ENCODE results near the gene RANBP1. TPM values are rescaled to one million over a fixed set of nuclear protein-coding genes. Genes with fewer than 3 reads are reported as not detected.

The RANBP1 gene
- total and polyA plus RNA-seq, 11 donors = 29.3 to 85.3 (median 41.5) TPM

DNA sequence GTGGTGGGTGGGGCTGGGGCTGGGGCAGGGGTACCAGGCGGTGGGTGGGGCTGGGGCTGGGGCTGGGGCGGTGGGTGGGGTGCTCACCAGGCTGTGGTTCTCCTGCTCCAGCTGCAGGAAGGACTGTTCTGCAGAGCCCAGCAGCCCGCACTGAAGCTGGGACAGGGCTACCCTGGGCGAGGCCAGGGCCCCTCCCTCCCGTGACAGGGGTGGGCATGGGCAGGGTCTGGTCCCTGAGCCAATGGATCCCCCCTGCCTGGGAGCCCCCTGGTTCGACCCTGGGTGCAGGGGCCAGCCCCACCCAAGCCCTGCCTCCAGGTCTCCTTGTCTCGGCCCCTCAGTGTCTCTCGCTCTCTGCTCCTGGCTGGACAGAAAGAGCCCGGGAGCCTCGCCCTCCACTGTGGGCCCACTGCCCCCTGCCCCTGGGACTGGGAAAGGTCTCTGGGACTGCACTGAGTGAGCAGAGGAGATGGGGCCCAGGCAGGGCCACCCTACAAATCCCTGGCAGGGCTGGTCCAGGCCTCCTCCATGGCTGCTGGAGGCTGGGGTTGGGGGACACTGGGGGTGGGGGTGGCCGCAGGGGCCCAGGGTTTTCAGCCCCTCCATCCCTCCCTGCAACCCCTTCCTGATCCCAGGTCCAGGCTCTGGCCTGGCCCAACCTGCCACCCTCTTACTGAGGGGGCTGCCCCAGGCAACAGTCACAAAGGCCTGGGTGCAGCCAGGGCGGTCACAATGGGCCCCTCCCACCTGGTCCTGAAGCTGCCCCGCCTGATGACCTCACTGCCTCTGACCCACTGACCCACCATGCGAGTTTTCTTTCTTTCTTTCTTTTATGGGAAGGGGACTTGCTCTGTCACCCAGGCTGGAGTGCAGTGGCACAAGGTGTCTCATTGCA, 34.7 kb downstream of the RANBP1 start, which contains the start of gene CCDC188:
TSS of gene CCDC188 (minus strand) at position 675 of the 895 bp plus-strand sequence. CDS start at position 606, 69 bp downstream.
- 79 to 85% (median 82%) methylated on average over 3 to 14 of the region's 14 CpGs for WGBS, 4 donors
- H3K27ac ChIP-seq = no peak within 1 kb of the TSS
- H3K36me3 ChIP-seq = peaks cover 0 to 8% (median 0%) of the 10 kb centered on the region in 9 donors
- DNase-seq (no peak), ATAC-seq (no peak)
- H3K4me3 ChIP-seq = no peak within 1 kb of the TSS
- peaks cover 0 to 6% (median 0%) of the 10 kb centered on the region in 12 donors for H3K4me1 ChIP-seq
- TF ChIP-seq CTCF (IDR thresholded peaks at IDR 0.05) (no peak), POLR2A (IDR thresholded peaks at IDR 0.05) (no peak)
- H3K9me3 ChIP-seq = no peaks in the 10 kb centered on the region
- peaks cover 0 to 4% (median 0%) of the 10 kb centered on the region in 9 donors for H3K27me3 ChIP-seq
- intact Hi-C loops (cut with DNase I) = no loop called here

- intact Hi-C loops (cut with DNase I) = no loop called here
- H3K27me3 ChIP-seq = peaks cover 0 to 5% (median 0%) of the 10 kb centered on the region in 9 donors
- 82 to 94% (median 87%) methylated on average over 4 of the region's 4 CpGs for WGBS, 4 donors
- DNase-seq (no peak), ATAC-seq (no peak)
- TF ChIP-seq POLR2A (IDR thresholded peaks at IDR 0.05) (no peak), CTCF (IDR thresholded peaks at IDR 0.05) (no peak)
- H3K36me3 ChIP-seq = peaks cover 0 to 3% (median 0%) of the 10 kb centered on the region in 9 donors
- no peak overlapping the region for H3K27ac ChIP-seq
- no peak overlapping the region for H3K4me3 ChIP-seq
- no peaks in the 10 kb centered on the region for H3K9me3 ChIP-seq
- peaks cover 0 to 7% (median 0%) of the 10 kb centered on the region in 12 donors for H3K4me1 ChIP-seq
Observed at GRCh38 chr22:20151276-20151588, 35.3 kb downstream of the RANBP1 start.

- peaks cover 0 to 8% (median 0%) of the 10 kb centered on the region in 9 donors for H3K27me3 ChIP-seq
- H3K4me3 ChIP-seq = no peak overlapping the region
- no peak for ATAC-seq
- H3K9me3 ChIP-seq = no peaks in the 10 kb centered on the region
- TF ChIP-seq CTCF (IDR thresholded peaks at IDR 0.05) (no peak), POLR2A (IDR thresholded peaks at IDR 0.05) (no peak)
- peaks cover 0 to 11% (median 0%) of the 10 kb centered on the region in 12 donors for H3K4me1 ChIP-seq
- DNase-seq = no peak
- WGBS, 4 donors = 77 to 86% (median 85%) methylated on average over 5 to 14 of the region's 14 CpGs
- H3K27ac ChIP-seq = no peak overlapping the region
- no peaks in the 10 kb centered on the region for H3K36me3 ChIP-seq
- intact Hi-C loops (cut with DNase I) = no loop called here
Observed at GRCh38 chr22:20152464-20152890, 36.6 kb downstream of the RANBP1 start.

- ATAC-seq = no peak
- H3K27ac ChIP-seq = no peak overlapping the region
- peaks cover 0 to 11% (median 0%) of the 10 kb centered on the region in 12 donors for H3K4me1 ChIP-seq
- intact Hi-C loops (cut with DNase I) = no loop called here
- no peak overlapping the region for H3K4me3 ChIP-seq
- H3K9me3 ChIP-seq = no peaks in the 10 kb centered on the region
- TF ChIP-seq CTCF (IDR thresholded peaks at IDR 0.05) (no peak), POLR2A (IDR thresholded peaks at IDR 0.05) (no peak)
- H3K27me3 ChIP-seq = peaks cover 0 to 10% (median 0%) of the 10 kb centered on the region in 9 donors
- no peak for DNase-seq
- H3K36me3 ChIP-seq = no peaks in the 10 kb centered on the region
- WGBS, 4 donors = 69 to 73% (median 72%) methylated on average over 15 to 16 of the region's 16 CpGs
Observed at GRCh38 chr22:20153945-20154344, 38.0 kb downstream of the RANBP1 start.
